ENCODE results near the gene FAM25A.
"Not testable (repeated sequence)": the region's sequence is repeated elsewhere in the genome, so short reads cannot be mapped to it uniquely, and the experiment has no call there.

DNA sequence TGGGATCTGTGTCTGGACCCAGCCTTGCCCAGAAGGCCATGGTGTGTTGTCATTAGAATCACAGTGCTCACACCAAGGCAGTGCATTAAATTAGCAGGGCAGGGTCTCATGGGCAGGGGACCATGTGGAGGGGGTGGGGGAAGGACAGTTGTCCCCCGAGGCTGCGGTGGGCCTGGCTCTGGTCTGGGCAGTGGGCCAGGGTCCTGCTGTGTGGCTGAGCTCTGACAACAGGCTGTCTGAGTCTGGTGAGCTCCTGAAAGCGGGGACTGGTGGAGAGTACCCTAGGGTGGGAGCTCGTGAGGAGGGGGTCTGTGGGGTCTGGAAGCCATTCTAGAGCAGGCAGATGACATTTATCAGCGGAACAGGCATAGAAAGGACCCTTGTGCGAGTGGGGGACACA is 2.0 kb upstream of the FAM25A start:
- not testable (repeated sequence) for TF ChIP-seq POLR2A, CTCF (IDR thresholded peaks at IDR 0.05)

Measured in esophagus squamous epithelium (tissue), 4 donors.